Kidney tubule cell (primary cell): ENCODE results near the gene AKAP8.

Experiments used
- DNase-seq: peaks from one replicate; pipeline ENCODE4 v3.0.0-alpha.2; 2018; ENCODE audit warnings: low spot score

The AKAP8 gene

GRCh38 chr19:15331419-15332310 lies 47.9 kb downstream of the AKAP8 start:
- DNase-seq: peak; percentile 54

GRCh38 chr19:15330801-15331418 lies 48.7 kb downstream of the AKAP8 start:
- DNase-seq: peak; percentile 84

- peak; percentile 41 for DNase-seq
Measured at GRCh38 chr19:15328312-15328711, 51.3 kb downstream of the AKAP8 start.

- DNase-seq: no peak
Measured at GRCh38 chr19:15324791-15325519, 54.6 kb downstream of the AKAP8 start.

- DNase-seq: peak; percentile 52
Measured at GRCh38 chr19:15323496-15324235, 55.9 kb downstream of the AKAP8 start.

GRCh38 chr19:15321739-15322138 lies 57.8 kb downstream of the AKAP8 start:
- no peak for DNase-seq

GRCh38 chr19:15320116-15320515 lies 59.5 kb downstream of the AKAP8 start:
- DNase-seq: no peak

GRCh38 chr19:15318241-15318691 lies 61.3 kb downstream of the AKAP8 start:
- peak; percentile 76 for DNase-seq

- no peak for DNase-seq
Measured at GRCh38 chr19:15317392-15318071, 62.1 kb downstream of the AKAP8 start.

GRCh38 chr19:15316498-15316897 lies 63.1 kb downstream of the AKAP8 start:
- DNase-seq: no peak

GRCh38 chr19:15315101-15315500 lies 64.5 kb downstream of the AKAP8 start:
- peak; percentile 29 for DNase-seq

- DNase-seq: no peak
Measured at GRCh38 chr19:15313649-15314279, 65.8 kb downstream of the AKAP8 start.

GRCh38 chr19:15307169-15307568 lies 72.4 kb downstream of the AKAP8 start:
- no peak for DNase-seq

GRCh38 chr19:15305582-15306334 lies 73.8 kb downstream of the AKAP8 start:
- DNase-seq: no peak

- no peak for DNase-seq
Measured at GRCh38 chr19:15304140-15304705, 75.4 kb downstream of the AKAP8 start.
